ENCODE measurements around the gene GPHN. TPM values are rescaled to one million over a fixed set of nuclear protein-coding genes. Genes with fewer than 3 reads are reported as not detected.
A peak's percentile ranks its signal among the peaks of the same experiment; 100 is the strongest.

GPHN gene
- total and polyA plus RNA-seq, 2 donors (not counting 3 experiments of a cell fraction or from before 2014, with no cell fraction given), result 5.1 to 23.2 TPM

DNA sequence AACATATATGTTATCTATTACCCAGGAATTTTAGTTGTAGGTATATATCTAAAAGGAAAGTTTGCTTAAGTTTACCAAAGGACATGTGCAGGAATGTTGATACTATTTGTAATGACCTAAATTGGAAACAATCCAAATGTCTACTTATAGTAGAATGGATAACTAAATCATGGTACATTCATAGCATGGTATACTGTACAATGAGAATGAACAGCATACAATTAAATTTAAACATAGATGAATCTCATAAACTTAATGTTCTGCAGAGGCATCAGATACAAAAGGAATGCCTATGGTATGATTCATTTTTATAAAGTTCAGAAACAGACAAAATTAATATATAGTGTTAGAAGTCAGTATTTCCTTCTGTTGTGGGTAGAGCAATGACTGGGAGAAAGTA is 135.4 kb downstream of the GPHN start:
- intact Hi-C loops (cut with micrococcal nuclease), result no loop called here
- H3K9me1 ChIP-seq (replicated peaks; ENCODE audit: control insufficient read depth, extremely low read depth, insufficient read depth, low read length), result no peaks in the 10 kb centered on the region
- H3K4me3 ChIP-seq (replicated peaks in 1 of 3; ENCODE audit: insufficient read depth in 1 of 3, low read depth in 1 of 3, low read length in 3 of 3), result no peak overlapping the region
- FAIRE-seq (no peak), DNase-seq (ENCODE audit: low read depth, low spot score) (peak; percentile 52)
- H3K4me2 ChIP-seq (ENCODE audit: insufficient read depth, low read length), result peak overlapping the region; percentile 31
- no peak overlapping the region for H3K27ac ChIP-seq (ENCODE audit: insufficient read depth, low read depth, low read length)
- POLR2A ChIA-PET, result no interaction called here
- dilution Hi-C loops (cut with MboI; ENCODE audit: extremely low pct_ligation_motif_present, low sequenced_read_pairs), result no loop called here
- no peak for TF ChIP-seq POLR2AphosphoS5 (IDR thresholded peaks at IDR 0.05; ENCODE audit: insufficient read depth, low read depth, low read length)
- no peak for TF ChIP-seq MYC (IDR thresholded peaks at IDR 0.05; ENCODE audit: low read depth, low read length)
- no peak for TF ChIP-seq GATA2 (IDR thresholded peaks at IDR 0.05; ENCODE audit: insufficient read depth, insufficient read length, low read depth, low read length)
- TF ChIP-seq, protein P1, sequence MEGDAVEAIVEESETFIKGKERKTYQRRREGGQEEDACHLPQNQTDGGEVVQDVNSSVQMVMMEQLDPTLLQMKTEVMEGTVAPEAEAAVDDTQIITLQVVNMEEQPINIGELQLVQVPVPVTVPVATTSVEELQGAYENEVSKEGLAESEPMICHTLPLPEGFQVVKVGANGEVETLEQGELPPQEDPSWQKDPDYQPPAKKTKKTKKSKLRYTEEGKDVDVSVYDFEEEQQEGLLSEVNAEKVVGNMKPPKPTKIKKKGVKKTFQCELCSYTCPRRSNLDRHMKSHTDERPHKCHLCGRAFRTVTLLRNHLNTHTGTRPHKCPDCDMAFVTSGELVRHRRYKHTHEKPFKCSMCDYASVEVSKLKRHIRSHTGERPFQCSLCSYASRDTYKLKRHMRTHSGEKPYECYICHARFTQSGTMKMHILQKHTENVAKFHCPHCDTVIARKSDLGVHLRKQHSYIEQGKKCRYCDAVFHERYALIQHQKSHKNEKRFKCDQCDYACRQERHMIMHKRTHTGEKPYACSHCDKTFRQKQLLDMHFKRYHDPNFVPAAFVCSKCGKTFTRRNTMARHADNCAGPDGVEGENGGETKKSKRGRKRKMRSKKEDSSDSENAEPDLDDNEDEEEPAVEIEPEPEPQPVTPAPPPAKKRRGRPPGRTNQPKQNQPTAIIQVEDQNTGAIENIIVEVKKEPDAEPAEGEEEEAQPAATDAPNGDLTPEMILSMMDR (IDR thresholded peaks at IDR 0.05; ENCODE audit: extremely low read depth in 1 of 2, insufficient read depth in 1 of 2, low read depth in 1 of 2, low read length in 2 of 2), result no peak
- no peak for TF ChIP-seq FOS (IDR thresholded peaks at IDR 0.05; ENCODE audit: borderline replicate concordance, insufficient read depth, low read length)
- no peak for TF ChIP-seq POLR2A (IDR thresholded peaks at IDR 0.05; ENCODE audit: low read depth, low read length)
- TF ChIP-seq EZH2 (IDR thresholded peaks at IDR 0.05; ENCODE audit: borderline replicate concordance, low read depth, low read length, severe bottlenecking), result no peak
- TF ChIP-seq JUN (IDR thresholded peaks at IDR 0.05; ENCODE audit: borderline replicate concordance, insufficient read depth, insufficient read length, low read depth), result no peak
- TF ChIP-seq, protein P2, sequence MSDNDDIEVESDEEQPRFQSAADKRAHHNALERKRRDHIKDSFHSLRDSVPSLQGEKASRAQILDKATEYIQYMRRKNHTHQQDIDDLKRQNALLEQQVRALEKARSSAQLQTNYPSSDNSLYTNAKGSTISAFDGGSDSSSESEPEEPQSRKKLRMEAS (IDR thresholded peaks at IDR 0.05; ENCODE audit: insufficient read depth, insufficient read length), result no peak
- H3K36me3 ChIP-seq (ENCODE audit: control insufficient read depth in 2 of 2, extremely low read depth in 1 of 2, insufficient read depth in 2 of 2, low read length in 2 of 2), result no peaks in the 10 kb centered on the region
- no peaks in the 10 kb centered on the region for H4K20me1 ChIP-seq (replicated peaks; ENCODE audit: control insufficient read depth, extremely low read depth, insufficient read depth, low read length)
- H3K9me3 ChIP-seq (replicated peaks; ENCODE audit: control insufficient read depth, insufficient read depth, low read length), result no peaks in the 10 kb centered on the region
- BruUV-seq (replicated peaks), result no TSS peak
- CTCF ChIA-PET, result no interaction called here
- H3K79me2 ChIP-seq (ENCODE audit: control insufficient read depth, insufficient read depth, low read length), result no peaks in the 10 kb centered on the region
- H3K27me3 ChIP-seq (ENCODE audit: control insufficient read depth in 2 of 2, insufficient read depth in 2 of 2, low read length in 2 of 2), result no peaks in the 10 kb centered on the region
- H3K4me1 ChIP-seq (ENCODE audit: control insufficient read depth, extremely low read depth, insufficient read depth, low read length), result peaks cover 31% of the 10 kb centered on the region
- no peak overlapping the region for H3K9ac ChIP-seq (replicated peaks; ENCODE audit: extremely low read depth, insufficient read depth, low read length)
- no peak overlapping the region for H2AFZ ChIP-seq (ENCODE audit: low read depth, low read length)
